Activated CD4-positive, alpha-beta T cell treated with anti-CD3 and anti-CD28 coated beads, Interleukin-2, amount 50 U/mL, for 48 hours (primary cell): ENCODE data around the gene ZFP92.
A peak's percentile ranks its signal among the peaks of the same experiment; 100 is the strongest.

Source experiments
- DNase-seq, 2 experiments: peaks; one replicate each; pipeline ENCODE4 v3.0.0-alpha.2; 2020

The ZFP92 gene

GRCh38 chrX:153409414-153410101, 1.7 kb upstream of the ZFP92 start:
- DNase-seq = no peak

DNA sequence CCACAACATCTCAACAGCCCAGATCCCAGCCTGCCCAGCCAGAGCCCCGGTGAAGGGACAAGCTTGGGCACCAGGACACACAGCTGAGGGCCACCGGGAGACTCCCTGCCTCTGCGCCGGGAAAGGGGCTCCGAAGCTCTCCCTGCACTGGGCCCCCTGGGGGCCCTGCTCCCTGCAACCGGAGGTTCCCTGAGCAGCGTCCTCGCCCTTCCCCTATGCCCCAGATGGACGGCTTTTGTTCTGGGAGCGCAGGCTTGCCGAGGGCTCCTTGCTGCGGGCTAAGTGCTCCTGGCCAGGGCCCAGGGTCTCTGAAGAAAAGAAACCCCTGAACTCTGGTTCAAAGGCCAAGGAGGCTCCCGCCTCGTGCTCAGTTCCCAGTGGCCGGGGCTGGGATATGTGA, 899 bp upstream of the ZFP92 start:
- DNase-seq = no peak

GRCh38 chrX:153410888-153411254, 401 bp upstream of the ZFP92 start:
- peak in 1 of 2 experiments; percentile 3 for DNase-seq

- no peak for DNase-seq
These were observed 809 bp downstream of the ZFP92 start for GRCh38 chrX:153411988-153412574.

GRCh38 chrX:153412746-153413720, 1.8 kb downstream of the ZFP92 start:
- no peak for DNase-seq

GRCh38 chrX:153413731-153414130, 2.5 kb downstream of the ZFP92 start:
- no peak for DNase-seq

DNA sequence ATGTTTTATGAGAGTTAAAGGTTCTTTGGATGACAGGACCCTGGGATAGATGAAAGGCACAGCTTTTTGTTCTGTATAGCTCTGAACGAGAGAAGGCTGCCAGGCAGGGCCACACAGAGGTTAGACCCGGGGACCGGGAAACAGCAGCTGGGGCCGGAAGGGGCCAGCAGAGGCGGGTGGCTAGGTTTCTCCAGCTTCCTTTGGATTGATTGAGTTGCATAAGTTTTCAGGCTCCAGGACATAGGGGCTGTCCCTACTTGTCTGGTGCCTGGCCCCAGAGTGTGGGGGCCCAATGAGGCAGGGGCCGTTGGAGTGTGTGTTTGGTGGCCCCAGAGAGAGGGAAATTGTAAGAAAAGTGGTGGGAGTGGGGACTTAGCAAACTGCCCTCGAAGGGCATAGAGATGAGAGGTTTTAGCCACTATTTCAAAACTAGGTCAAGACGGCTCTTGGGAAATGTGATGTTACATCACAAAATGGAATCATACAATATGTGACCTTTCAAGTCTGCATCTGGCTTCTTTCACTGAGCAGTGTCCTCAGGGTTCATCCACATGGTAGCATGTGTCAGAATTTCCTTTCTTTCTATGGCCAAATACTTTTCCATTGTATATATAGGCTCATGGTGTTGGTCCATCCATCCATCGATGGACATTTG, 3.7 kb downstream of the ZFP92 start:
- no peak for DNase-seq

DNA sequence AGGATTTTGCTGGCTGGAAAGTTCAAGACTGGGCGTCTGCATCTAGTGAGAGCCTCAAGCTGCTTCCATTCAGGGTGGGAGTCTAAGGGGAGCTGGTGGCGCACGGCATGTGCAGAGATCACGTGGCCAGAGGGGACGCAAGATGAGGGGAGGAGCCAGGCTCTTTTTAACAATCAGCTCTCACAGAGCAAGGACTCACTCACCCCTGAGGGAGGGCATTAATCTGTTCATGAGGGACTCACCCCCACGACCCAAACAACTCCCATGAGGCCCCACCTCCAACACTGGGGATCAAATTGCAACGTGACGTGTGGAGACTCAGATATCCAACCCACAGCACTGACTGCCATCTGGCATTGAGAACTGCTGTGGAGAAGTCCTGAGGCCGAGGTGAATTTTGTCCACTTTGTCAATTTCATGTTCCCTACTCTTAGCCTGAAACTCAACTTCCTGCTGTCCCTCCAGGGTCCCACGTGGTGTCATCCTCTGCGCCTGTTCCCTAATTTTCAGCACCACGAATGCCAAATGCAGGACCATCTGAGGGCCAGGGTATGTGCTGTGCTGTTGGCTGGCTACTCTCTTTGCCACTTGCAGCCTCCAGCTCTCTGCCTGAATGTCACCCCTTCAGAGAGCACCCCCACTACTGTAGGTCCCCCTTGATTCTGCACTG, 5.6 kb downstream of the ZFP92 start:
- no peak for DNase-seq

- no peak for DNase-seq
These were observed 6.4 kb downstream of the ZFP92 start for GRCh38 chrX:153417637-153418036.

DNA sequence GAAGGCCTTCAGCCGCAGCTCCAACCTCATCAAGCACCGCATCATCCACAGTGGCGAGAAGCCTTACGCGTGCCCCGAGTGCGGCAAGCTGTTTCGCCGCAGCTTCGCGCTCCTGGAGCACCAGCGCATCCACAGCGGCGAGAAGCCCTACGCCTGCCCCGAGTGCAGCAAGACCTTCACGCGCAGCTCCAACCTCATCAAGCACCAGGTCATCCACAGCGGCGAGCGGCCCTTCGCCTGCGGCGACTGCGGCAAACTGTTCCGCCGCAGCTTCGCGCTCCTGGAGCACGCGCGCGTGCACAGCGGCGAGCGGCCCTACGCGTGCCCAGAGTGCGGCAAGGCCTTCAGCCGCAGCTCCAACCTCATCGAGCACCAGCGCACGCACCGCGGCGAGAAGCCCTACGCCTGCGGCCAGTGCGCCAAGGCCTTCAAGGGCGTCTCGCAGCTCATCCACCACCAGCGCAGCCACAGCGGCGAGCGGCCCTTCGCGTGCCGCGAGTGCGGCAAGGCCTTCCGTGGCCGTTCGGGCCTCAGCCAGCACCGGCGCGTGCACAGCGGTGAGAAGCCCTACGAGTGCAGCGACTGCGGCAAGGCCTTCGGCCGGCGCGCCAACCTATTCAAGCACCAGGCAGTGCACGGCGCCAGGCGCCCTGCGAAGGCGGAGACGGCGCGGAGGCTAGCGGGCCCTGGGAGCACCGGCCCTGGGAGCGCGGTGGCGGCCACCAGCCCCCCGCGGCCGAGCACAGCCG, 9.8 kb downstream of the ZFP92 start:
- DNase-seq = no peak

DNA sequence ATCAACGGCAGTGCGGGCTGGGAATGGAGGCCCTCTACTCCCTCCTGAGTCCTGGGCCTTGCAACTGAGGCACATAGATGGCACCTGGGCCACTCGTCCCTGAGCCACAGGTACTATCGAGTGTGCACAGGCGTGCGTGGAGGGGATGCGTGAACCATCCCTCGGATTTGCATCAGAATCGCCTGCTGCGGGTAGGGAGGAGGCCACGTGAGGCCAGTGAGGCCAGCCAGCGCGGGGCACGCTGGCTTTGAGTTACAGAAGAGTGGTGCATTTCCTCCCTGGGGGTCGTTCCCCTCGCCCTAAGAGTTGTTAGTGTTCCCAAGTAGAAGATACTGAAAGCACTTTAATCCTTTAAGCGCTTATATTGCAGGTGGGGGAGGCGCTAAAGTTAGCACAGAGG, 10.6 kb downstream of the ZFP92 start:
- DNase-seq = no peak

- no peak for DNase-seq
These were observed 12.4 kb downstream of the ZFP92 start for GRCh38 chrX:153423652-153424051.

DNA sequence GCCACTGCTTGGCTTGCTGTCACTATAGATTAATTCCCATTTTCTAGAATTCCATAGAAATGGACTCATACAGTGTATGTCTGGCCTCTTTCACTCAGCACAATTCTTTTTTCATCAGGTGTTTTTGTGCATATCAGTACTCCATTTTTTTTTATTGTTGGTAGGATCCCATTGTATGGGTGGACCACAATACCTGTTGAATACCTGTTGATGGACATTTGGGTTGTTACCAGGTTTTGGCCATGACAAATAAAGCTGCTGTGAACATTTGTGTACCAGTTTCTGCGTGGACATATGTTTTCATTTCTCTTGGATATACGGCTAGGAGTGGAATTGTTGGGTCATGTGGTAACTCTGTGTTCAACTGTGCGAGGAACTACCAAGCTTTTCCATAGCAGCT, 14.9 kb downstream of the ZFP92 start:
- DNase-seq = no peak

DNA sequence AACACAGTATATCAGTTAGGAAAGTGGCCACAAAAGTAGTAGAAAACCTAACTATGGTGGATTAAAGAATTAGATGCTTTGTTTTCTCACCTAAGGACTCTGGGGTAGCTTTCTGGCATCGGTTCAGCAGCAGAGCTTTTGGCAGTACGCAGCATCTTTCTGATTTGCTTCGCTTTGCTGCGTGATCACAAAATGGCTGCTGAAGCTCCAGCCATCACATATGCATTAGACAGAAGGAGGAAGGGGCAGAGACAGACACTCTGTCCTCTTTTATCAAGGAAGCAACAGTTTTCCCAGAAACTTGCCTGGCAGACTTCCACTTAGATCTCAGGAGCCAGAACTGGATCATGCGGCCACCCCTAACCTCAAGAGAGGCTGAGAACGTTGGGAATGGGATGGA, 19.5 kb downstream of the ZFP92 start:
- no peak for DNase-seq

GRCh38 chrX:153433161-153433680, 21.9 kb downstream of the ZFP92 start:
- no peak for DNase-seq

DNA sequence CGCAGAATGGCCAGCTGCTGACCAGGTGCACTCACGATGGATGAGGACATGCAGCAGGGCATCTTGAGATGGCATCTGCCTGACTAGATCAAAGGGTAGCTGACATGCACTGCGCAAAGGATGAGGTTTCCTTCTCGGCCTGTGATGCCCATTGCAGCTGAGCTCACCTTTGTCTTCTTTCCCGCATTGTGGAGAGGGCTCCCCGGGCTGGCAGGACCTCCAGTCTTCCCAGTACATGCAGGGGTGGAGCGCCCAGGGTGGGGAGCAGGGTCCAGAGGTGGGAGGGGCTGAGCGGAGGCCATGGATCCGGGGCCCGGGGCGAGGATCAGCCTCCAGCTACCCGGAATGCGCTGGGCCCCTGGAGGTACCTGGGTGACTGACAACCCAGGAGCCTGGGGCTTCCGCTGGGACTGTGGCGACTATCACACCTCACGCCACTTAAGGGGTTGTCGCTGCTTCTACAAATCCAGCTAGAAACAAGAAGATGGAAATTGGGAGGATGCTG, 22.6 kb downstream of the ZFP92 start:
- DNase-seq = no peak

- no peak for DNase-seq
These were observed 23.5 kb downstream of the ZFP92 start for GRCh38 chrX:153434801-153435200.

DNA sequence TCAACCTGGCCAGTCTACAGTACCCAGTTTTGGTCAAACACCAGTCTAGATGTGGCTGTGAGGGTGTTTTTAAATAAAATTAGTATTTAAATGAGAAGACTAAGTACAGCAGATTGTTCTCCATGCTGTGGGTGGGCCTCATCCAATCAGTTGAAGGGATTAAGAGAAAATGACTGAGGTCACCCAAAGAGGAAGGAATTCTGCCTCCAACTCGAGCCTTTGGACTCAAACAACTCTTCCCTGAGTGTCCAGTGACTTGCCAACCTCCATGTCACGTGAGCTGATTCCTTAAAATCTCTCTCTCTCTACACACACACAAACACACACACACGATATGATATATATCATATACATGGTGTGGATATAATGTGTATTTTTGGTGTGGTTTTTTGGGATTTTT, 24.6 kb downstream of the ZFP92 start:
- DNase-seq = no peak

GRCh38 chrX:153438532-153438931, 27.3 kb downstream of the ZFP92 start:
- DNase-seq = no peak

DNA sequence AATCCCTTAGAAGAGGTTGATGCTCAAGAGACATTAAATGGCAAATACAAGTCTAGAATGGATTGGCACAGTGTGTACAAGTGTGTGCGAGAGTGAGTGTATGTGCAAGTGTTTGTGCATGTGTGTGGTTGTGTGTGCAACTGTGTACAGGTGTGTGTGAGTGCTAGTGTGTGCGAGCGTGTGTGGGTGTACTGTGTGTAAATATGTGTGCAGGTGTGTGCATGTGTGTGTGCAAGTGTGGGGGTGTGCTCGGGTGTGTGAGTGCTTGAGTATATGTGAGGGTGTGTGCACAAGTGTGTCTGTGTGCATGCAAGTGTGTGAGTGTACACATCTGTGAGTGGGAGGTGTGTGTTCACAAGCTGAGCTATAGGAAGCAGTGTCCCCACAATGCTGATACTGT, 28.7 kb downstream of the ZFP92 start:
- DNase-seq = no peak

DNA sequence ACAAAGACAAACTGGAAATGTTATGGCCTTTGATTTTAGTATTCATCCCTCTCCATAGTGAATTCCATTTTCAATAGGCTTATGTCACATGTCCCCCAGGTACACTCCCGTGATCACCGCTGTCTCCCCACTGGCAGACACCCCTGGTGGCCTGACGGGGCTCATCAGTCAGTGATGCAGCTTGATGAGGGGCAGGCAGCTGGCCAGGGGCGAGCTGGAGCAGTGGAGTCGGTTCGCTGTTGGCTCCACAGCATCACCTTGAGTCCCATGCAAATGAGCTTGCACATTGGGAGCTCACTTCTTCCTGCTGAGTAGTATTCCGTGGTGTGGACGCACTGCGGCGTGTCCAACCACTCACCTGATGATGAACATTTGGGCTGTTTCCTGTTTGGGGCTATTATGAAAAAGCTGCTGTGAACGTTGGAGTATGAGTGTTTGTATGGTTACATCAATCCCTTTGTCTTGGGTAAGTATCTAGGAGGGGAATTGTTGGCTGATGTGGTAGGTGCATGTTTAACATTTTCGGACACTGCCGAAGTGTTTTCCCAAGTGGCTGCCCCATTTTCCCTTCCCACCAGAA, 29.4 kb downstream of the ZFP92 start:
- no peak for DNase-seq
